ENCODE data around the gene SESTD1. TPM values are rescaled to one million over a fixed set of nuclear protein-coding genes. Genes with fewer than 3 reads are reported as not detected.

SESTD1 gene
- total and polyA plus RNA-seq, 2 of the 8 experiments (the other 6 are each of a cell fraction or from before 2014, with no cell fraction given): 5.2 to 49.6 TPM

DNA sequence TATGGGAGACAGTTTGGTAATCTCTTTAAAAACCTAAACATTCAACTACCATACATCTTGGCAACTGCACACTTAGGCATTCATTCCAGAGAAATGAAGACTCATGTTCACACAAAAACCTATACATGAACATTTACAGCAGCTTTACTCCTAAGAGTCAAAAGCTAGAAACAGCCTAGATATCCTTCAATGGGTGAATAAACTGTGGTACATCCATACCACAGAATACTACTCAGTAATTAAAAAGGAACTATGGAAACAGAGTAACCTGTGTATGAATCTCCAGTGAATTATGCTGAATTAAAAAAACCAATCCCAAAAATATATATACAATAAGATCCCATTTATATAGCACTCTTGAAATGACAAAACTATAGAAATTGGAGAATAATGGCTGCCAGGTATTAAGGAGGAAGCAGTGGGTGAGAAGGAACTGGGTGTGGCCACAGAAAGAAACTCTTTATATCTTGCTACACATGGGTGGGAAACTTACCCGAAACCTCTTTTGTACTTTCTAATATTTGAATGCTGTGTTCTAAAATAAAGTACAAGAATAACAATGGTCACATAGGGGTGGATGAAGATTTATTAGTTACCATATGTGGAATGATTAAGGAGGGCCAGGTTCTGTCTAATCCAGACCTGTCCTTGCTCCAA, 13.7 kb downstream of the SESTD1 start:
- no peak overlapping the region for H2AK5ac ChIP-seq (ENCODE audit: low read depth, low read length)
- H3K36me3 ChIP-seq (ENCODE audit: control insufficient read depth in 2 of 4, insufficient read depth in 4 of 4, low read length in 3 of 4): no peaks in the 10 kb centered on the region
- H3K27me3 ChIP-seq (replicated peaks in 1 of 4; ENCODE audit: control insufficient read depth in 3 of 4, extremely low read depth in 1 of 4, insufficient read depth in 3 of 4, low read length in 3 of 4): no peaks in the 10 kb centered on the region
- no peak overlapping the region for H4K5ac ChIP-seq (ENCODE audit: insufficient read length, low read depth, low read length)
- H3K4me3 ChIP-seq (ENCODE audit: extremely low read depth in 1 of 4, insufficient read depth in 2 of 4, low read depth in 3 of 4, low read length in 4 of 4): no peak overlapping the region
- H3K4me2 ChIP-seq (ENCODE audit: insufficient read depth in 1 of 2, low read depth in 2 of 2, low read length in 2 of 2): no peak overlapping the region
- no peak overlapping the region for H2AFZ ChIP-seq (ENCODE audit: low read length)
- no peaks in the 10 kb centered on the region; the same call in 1 of the 2 replicates for H3K79me1 ChIP-seq (ENCODE audit: low read depth, low read length)
- no peak overlapping the region for H3K56ac ChIP-seq (replicated peaks; ENCODE audit: insufficient read length, low read depth, low read length)
- CTCF ChIA-PET (ENCODE audit: partially characterized antibody): interaction anchor here (1.4 kb wide), 1 partner anchor 32 kb away, joined by 3 read pairs; no protein-coding TSS in a partner anchor
- H4K8ac ChIP-seq (ENCODE audit: extremely low read depth, insufficient read depth, low read length): no peak overlapping the region
- no peak overlapping the region for H3K14ac ChIP-seq (ENCODE audit: insufficient read length)
- no peak overlapping the region for H2BK5ac ChIP-seq (ENCODE audit: low read depth, low read length)
- no peak overlapping the region for H2BK120ac ChIP-seq (replicated peaks; ENCODE audit: low read depth, low read length)
- no peak overlapping the region for H2BK12ac ChIP-seq (ENCODE audit: low read depth, low read length)
- H3K18ac ChIP-seq (ENCODE audit: extremely low read depth, low read length): no peak overlapping the region
- POLR2A ChIA-PET (ENCODE audit: partially characterized antibody): no interaction called here
- no peak overlapping the region for H4K91ac ChIP-seq (replicated peaks; ENCODE audit: insufficient read length, low read length)
- WGBS, 2 experiments (ENCODE audit: extremely low coverage in 1 of 2, insufficient coverage in 1 of 2, insufficient read length in 1 of 2, insufficient replicate concordance in 2 of 2, low coverage in 1 of 2, low lambda C conversion rate in 2 of 2, missing lambda C conversion rate in 1 of 2): 94% methylated on average over 1 of the region's 1 CpG; no CpG with 5 or more reads in 1 of the 2 experiments
- no peak overlapping the region for H2BK15ac ChIP-seq (ENCODE audit: low read length)
- no peaks in the 10 kb centered on the region for H3K9me3 ChIP-seq (ENCODE audit: insufficient read depth in 2 of 2, low read depth in 1 of 2, low read length in 1 of 2)
- H3K4ac ChIP-seq (replicated peaks; ENCODE audit: insufficient read length, low read depth, low read length): no peak overlapping the region
- H3K9ac ChIP-seq (replicated peaks in 1 of 4; ENCODE audit: extremely low read depth in 1 of 4, low read depth in 3 of 4, low read length in 3 of 4): no peak overlapping the region
- no peaks in the 10 kb centered on the region for H4K20me1 ChIP-seq (replicated peaks in 1 of 2; ENCODE audit: control insufficient read depth in 1 of 2, insufficient read depth in 2 of 2, low read length in 2 of 2)
- no peaks in the 10 kb centered on the region for H3K23me2 ChIP-seq (ENCODE audit: low read depth, low read length)
- H3K79me2 ChIP-seq (ENCODE audit: control insufficient read depth in 1 of 2, insufficient read depth in 2 of 2, low read length in 2 of 2): peaks cover 0 to 59% of the 10 kb centered on the region in 2 experiments; a peak in 2 of 4 replicates
- FAIRE-seq (no peak), DNase-seq (ENCODE audit: low read depth in 1 of 2, low spot score in 2 of 2) (no peak)
- H3K23ac ChIP-seq (ENCODE audit: insufficient read length): no peak overlapping the region
- H3K4me1 ChIP-seq (replicated peaks in 1 of 4; ENCODE audit: control insufficient read depth in 3 of 4, insufficient read depth in 4 of 4, low read length in 3 of 4): peaks cover 0 to 3% (median 0%) of the 10 kb centered on the region in 4 experiments; a peak in 1 of 7 replicates
- no peak overlapping the region for H3K27ac ChIP-seq (ENCODE audit: low read depth, low read length)
- H2BK20ac ChIP-seq (ENCODE audit: low read length): no peak overlapping the region
- TF ChIP-seq, protein P1, sequence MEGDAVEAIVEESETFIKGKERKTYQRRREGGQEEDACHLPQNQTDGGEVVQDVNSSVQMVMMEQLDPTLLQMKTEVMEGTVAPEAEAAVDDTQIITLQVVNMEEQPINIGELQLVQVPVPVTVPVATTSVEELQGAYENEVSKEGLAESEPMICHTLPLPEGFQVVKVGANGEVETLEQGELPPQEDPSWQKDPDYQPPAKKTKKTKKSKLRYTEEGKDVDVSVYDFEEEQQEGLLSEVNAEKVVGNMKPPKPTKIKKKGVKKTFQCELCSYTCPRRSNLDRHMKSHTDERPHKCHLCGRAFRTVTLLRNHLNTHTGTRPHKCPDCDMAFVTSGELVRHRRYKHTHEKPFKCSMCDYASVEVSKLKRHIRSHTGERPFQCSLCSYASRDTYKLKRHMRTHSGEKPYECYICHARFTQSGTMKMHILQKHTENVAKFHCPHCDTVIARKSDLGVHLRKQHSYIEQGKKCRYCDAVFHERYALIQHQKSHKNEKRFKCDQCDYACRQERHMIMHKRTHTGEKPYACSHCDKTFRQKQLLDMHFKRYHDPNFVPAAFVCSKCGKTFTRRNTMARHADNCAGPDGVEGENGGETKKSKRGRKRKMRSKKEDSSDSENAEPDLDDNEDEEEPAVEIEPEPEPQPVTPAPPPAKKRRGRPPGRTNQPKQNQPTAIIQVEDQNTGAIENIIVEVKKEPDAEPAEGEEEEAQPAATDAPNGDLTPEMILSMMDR (IDR thresholded peaks at IDR 0.05; ENCODE audit: control extremely low read depth in 1 of 3, insufficient read depth in 1 of 3, low read depth in 1 of 3, low read length in 3 of 3): no peak
- TF ChIP-seq, protein P2, sequence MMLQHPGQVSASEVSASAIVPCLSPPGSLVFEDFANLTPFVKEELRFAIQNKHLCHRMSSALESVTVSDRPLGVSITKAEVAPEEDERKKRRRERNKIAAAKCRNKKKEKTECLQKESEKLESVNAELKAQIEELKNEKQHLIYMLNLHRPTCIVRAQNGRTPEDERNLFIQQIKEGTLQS (IDR thresholded peaks at IDR 0.05; ENCODE audit: insufficient read depth, low read depth, low read length): no peak
- TF ChIP-seq MAFK (IDR thresholded peaks at IDR 0.05; ENCODE audit: low read depth, low read length) (no peak), BRCA1 (IDR thresholded peaks at IDR 0.05; ENCODE audit: low read depth, low read length) (no peak), JUND (IDR thresholded peaks at IDR 0.05; ENCODE audit: low read length) (no peak), RAD21 (IDR thresholded peaks at IDR 0.05 in 1 of 2, conservative IDR thresholded peaks at IDR 0.05 in 1 of 2; ENCODE audit: low read depth in 2 of 2, low read length in 2 of 2) (no peak), POLR2AphosphoS5 (IDR thresholded peaks at IDR 0.05; ENCODE audit: low read depth, low read length) (no peak), PHF8 (conservative IDR thresholded peaks at IDR 0.05; ENCODE audit: low read depth, low read length) (no peak), NRF1 (IDR thresholded peaks at IDR 0.05; ENCODE audit: low read depth, low read length) (no peak), SIRT6 (IDR thresholded peaks at IDR 0.05; ENCODE audit: low read length) (no peak)
